ENCODE data around the gene ANK2. TPM values are rescaled to one million over a fixed set of nuclear protein-coding genes. Genes with fewer than 3 reads are reported as not detected.

The ANK2 gene
- total and polyA plus RNA-seq, 2 of the 13 experiments (the other 11 are each of a cell fraction or from before 2014, with no cell fraction given): 2.7 to 15.1 TPM

- WGBS (ENCODE audit: low lambda C conversion rate): 94% methylated on average over 10 of the region's 10 CpGs
Measured at GRCh38 chr4:113335746-113336145, 286.3 kb downstream of the ANK2 start.

GRCh38 chr4:113336556-113336955, 287.1 kb downstream of the ANK2 start:
- H4K20me1 ChIP-seq (ENCODE audit: insufficient read depth, low read length): no peaks in the 10 kb centered on the region
- ChIA-PET POLR2A (no interaction called here), CTCF (ENCODE audit: low intra/inter-chr PET ratio, low total read pairs) (no interaction called here)
- no peak overlapping the region for H2AFZ ChIP-seq (ENCODE audit: low read length)
- no peak for TF ChIP-seq MBD4 (IDR thresholded peaks at IDR 0.05; ENCODE audit: borderline replicate concordance, low read length)
- TF ChIP-seq SMAD3 (CRISPR knock-in tag; IDR thresholded peaks at IDR 0.05): no peak
- TF ChIP-seq SIX4 (CRISPR knock-in tag; IDR thresholded peaks at IDR 0.05): no peak
- TF ChIP-seq ZNF20 (CRISPR knock-in tag; IDR thresholded peaks at IDR 0.05): no peak
- no peak for TF ChIP-seq NR2F1 (CRISPR knock-in tag; IDR thresholded peaks at IDR 0.05)
- no peak for TF ChIP-seq MLLT10 (CRISPR knock-in tag; IDR thresholded peaks at IDR 0.05)
- no peak for TF ChIP-seq ZMYM2 (CRISPR knock-in tag; IDR thresholded peaks at IDR 0.05)
- TF ChIP-seq DMAP1 (CRISPR knock-in tag; IDR thresholded peaks at IDR 0.05): no peak
- TF ChIP-seq BCL6 (CRISPR knock-in tag; IDR thresholded peaks at IDR 0.05): no peak
- no peak for TF ChIP-seq GATA4 (IDR thresholded peaks at IDR 0.05; ENCODE audit: borderline replicate concordance, low read depth)
- no peak for TF ChIP-seq ESRRA (CRISPR knock-in tag; IDR thresholded peaks at IDR 0.05; ENCODE audit: low read depth)
- no peak overlapping the region for H3K9ac ChIP-seq (ENCODE audit: insufficient read depth, low read depth, low read length)
- no TSS peak for BruUV-seq (replicated peaks)
- no peak for DNase-seq (ENCODE audit: low spot score)
- H3K36me3 ChIP-seq (replicated peaks in 1 of 2; ENCODE audit: control insufficient read depth in 1 of 2, insufficient read depth in 2 of 2, low read length in 2 of 2): no peaks in the 10 kb centered on the region
- no peaks in the 10 kb centered on the region for H3K4me1 ChIP-seq (ENCODE audit: insufficient read depth, low read length)
- no peak overlapping the region for H3K4me2 ChIP-seq (ENCODE audit: low read depth, low read length)
- no peak for ATAC-seq
- in situ Hi-C loops (cut with HindIII; ENCODE audit: extremely low pct_ligation_motif_present, low pct_unique_long_range_greater_than_20kb): no loop called here
- H3K9me3 ChIP-seq (ENCODE audit: low read length): no peaks in the 10 kb centered on the region
- H3K79me2 ChIP-seq (ENCODE audit: insufficient read depth, low read length): no peaks in the 10 kb centered on the region
- no peak for FAIRE-seq
- H3K27me3 ChIP-seq (ENCODE audit: control insufficient read depth in 1 of 2, insufficient read depth in 2 of 2, low read length in 2 of 2): no peaks in the 10 kb centered on the region
- WGBS (ENCODE audit: low lambda C conversion rate): 81% methylated on average over 2 of the region's 2 CpGs
- no peak overlapping the region for H3K4me3 ChIP-seq (replicated peaks in 1 of 3; ENCODE audit: insufficient read depth in 1 of 3, low read depth in 2 of 3, low read length in 3 of 3)
- intact Hi-C loops (cut with micrococcal nuclease; ENCODE audit: unreplicated experiment): no loop called here
- H3K27ac ChIP-seq (ENCODE audit: extremely low read length, insufficient read depth, low read length): no peak overlapping the region

More at GRCh38 chr4:113335746-113336145, 286.3 kb downstream of the ANK2 start:
- ChIA-PET POLR2A (no interaction called here), CTCF (ENCODE audit: low intra/inter-chr PET ratio, low total read pairs) (no interaction called here)
- Histone ChIP-seq H3K27me3 (ENCODE audit: control insufficient read depth in 1 of 2, insufficient read depth in 2 of 2, low read length in 2 of 2) (no peaks in the 10 kb centered on the region), H3K4me2 (ENCODE audit: low read depth, low read length) (no peak overlapping the region), H3K4me3 (replicated peaks in 1 of 3; ENCODE audit: insufficient read depth in 1 of 3, low read depth in 2 of 3, low read length in 3 of 3) (no peak overlapping the region), H2AFZ (ENCODE audit: low read length) (no peak overlapping the region), H3K27ac (ENCODE audit: extremely low read length, insufficient read depth, low read length) (no peak overlapping the region), H3K9me3 (ENCODE audit: low read length) (no peaks in the 10 kb centered on the region), H3K36me3 (replicated peaks in 1 of 2; ENCODE audit: control insufficient read depth in 1 of 2, insufficient read depth in 2 of 2, low read length in 2 of 2) (no peaks in the 10 kb centered on the region), H3K79me2 (ENCODE audit: insufficient read depth, low read length) (no peaks in the 10 kb centered on the region), H3K9ac (ENCODE audit: insufficient read depth, low read depth, low read length) (no peak overlapping the region), H4K20me1 (ENCODE audit: insufficient read depth, low read length) (no peaks in the 10 kb centered on the region), H3K4me1 (ENCODE audit: insufficient read depth, low read length) (no peaks in the 10 kb centered on the region)
- FAIRE-seq (no peak), DNase-seq (ENCODE audit: low spot score) (no peak), ATAC-seq (no peak)
- BruUV-seq (replicated peaks): no TSS peak
- TF ChIP-seq ZNF777 (CRISPR knock-in tag; IDR thresholded peaks at IDR 0.05): no peak
- no peak for TF ChIP-seq HNRNPH1 (optimal IDR thresholded peaks at IDR 0.05; ENCODE audit: low read depth, low read length)
- TF ChIP-seq ZNF644 (CRISPR knock-in tag; IDR thresholded peaks at IDR 0.05; ENCODE audit: low read depth): no peak
- TF ChIP-seq ZNF354B (CRISPR knock-in tag; IDR thresholded peaks at IDR 0.05): no peak
- TF ChIP-seq ZNF543 (CRISPR knock-in tag; IDR thresholded peaks at IDR 0.05): no peak
- no peak for TF ChIP-seq ZNF773 (CRISPR knock-in tag; IDR thresholded peaks at IDR 0.05; ENCODE audit: borderline replicate concordance)
- no peak for TF ChIP-seq CENPBD1 (CRISPR knock-in tag; IDR thresholded peaks at IDR 0.05; ENCODE audit: borderline replicate concordance, low read depth)
- TF ChIP-seq MATR3 (CRISPR knock-in tag; IDR thresholded peaks at IDR 0.05): no peak
- TF ChIP-seq NCOR1 (IDR thresholded peaks at IDR 0.05; ENCODE audit: borderline replicate concordance, low read length): no peak
- TF ChIP-seq CC2D1A (CRISPR knock-in tag; IDR thresholded peaks at IDR 0.05): no peak
- intact Hi-C loops (cut with micrococcal nuclease; ENCODE audit: unreplicated experiment): no loop called here
- in situ Hi-C loops (cut with HindIII; ENCODE audit: extremely low pct_ligation_motif_present, low pct_unique_long_range_greater_than_20kb): no loop called here
